NB4 (cell line): Measurements from ENCODE around the gene BUB1.

Source experiments
- CTCF ChIP-seq: IDR thresholded peaks from one replicate; pipeline ENCODE4 v1.5.1; 2012; ENCODE audit warnings: low read depth, low read length
- MAX ChIP-seq: IDR thresholded peaks from 2 replicates; pipeline ENCODE4 v1.6.1; 2011; ENCODE audit warnings: low read depth, low read length
- MYC ChIP-seq: IDR thresholded peaks from 2 replicates; pipeline ENCODE4 v1.6.1; 2011; ENCODE audit warnings: low read depth, low read length
- POLR2A ChIP-seq: IDR thresholded peaks from 2 replicates; pipeline ENCODE4 v1.6.1; 2011; ENCODE audit warnings: mild to moderate bottlenecking; ENCODE audit not compliant: insufficient read length; ENCODE audit errors: extremely low read depth

GRCh38 chr2:110708455-110708854 lies 30.6 kb upstream of the BUB1 start:
- no peak for TF ChIP-seq CTCF
- TF ChIP-seq POLR2A: no peak
- TF ChIP-seq MAX: no peak
- TF ChIP-seq MYC: no peak
